LNCaP clone FGC (cell line): ENCODE data around the gene RBCK1.
"Not testable (repeated sequence)": the region's sequence is repeated elsewhere in the genome, so short reads cannot be mapped to it uniquely, and the experiment has no call there.

Experiments used
- DNase-seq: peaks from one replicate; pipeline ENCODE4 v3.0.0-alpha.2; 2011; ENCODE audit warnings: low read depth
- H3K4me3 ChIP-seq: 2 replicates; pipeline ENCODE4 v1.5.1; 2011; ENCODE audit warnings: mild to moderate bottlenecking, low read depth, low read length, control low read depth
- CTCF ChIP-seq: IDR thresholded peaks from 2 replicates; pipeline ENCODE4 v1.5.1; 2012; ENCODE audit warnings: mild to moderate bottlenecking; ENCODE audit not compliant: control insufficient read depth, insufficient read depth; ENCODE audit errors: extremely low read depth

The RBCK1 gene

GRCh38 chr20:370977-371754 lies 36.9 kb upstream of the RBCK1 start:
- DNase-seq: no peak
- H3K4me3 ChIP-seq: no peak overlapping the region

GRCh38 chr20:371755-372542 lies 36.1 kb upstream of the RBCK1 start:
- no peak overlapping the region for H3K4me3 ChIP-seq
- no peak for DNase-seq
- TF ChIP-seq CTCF: no peak

More at GRCh38 chr20:370977-371754, 36.9 kb upstream of the RBCK1 start:
- TF ChIP-seq CTCF: no peak

- DNase-seq, H3K4me3 ChIP-seq: not testable (repeated sequence)
Measured at GRCh38 chr20:372543-373082, 35.5 kb upstream of the RBCK1 start.

- DNase-seq: no peak
- TF ChIP-seq CTCF: no peak
- no peak overlapping the region for H3K4me3 ChIP-seq
Measured at GRCh38 chr20:373171-373890, 34.8 kb upstream of the RBCK1 start.

- no peak for TF ChIP-seq CTCF
- no peak overlapping the region for H3K4me3 ChIP-seq
- DNase-seq: no peak
Measured at GRCh38 chr20:375265-375889, 32.7 kb upstream of the RBCK1 start.

- H3K4me3 ChIP-seq: no peak overlapping the region
- TF ChIP-seq CTCF: no peak
- no peak for DNase-seq
Measured at GRCh38 chr20:376089-376488, 32.0 kb upstream of the RBCK1 start.
